Measurements from ENCODE around the gene WDFY4. TPM values are rescaled to one million over a fixed set of nuclear protein-coding genes. Genes with fewer than 3 reads are reported as not detected.

Gene WDFY4
- total RNA-seq, 1 donor from 2014 or later: 6.4 TPM

DNA sequence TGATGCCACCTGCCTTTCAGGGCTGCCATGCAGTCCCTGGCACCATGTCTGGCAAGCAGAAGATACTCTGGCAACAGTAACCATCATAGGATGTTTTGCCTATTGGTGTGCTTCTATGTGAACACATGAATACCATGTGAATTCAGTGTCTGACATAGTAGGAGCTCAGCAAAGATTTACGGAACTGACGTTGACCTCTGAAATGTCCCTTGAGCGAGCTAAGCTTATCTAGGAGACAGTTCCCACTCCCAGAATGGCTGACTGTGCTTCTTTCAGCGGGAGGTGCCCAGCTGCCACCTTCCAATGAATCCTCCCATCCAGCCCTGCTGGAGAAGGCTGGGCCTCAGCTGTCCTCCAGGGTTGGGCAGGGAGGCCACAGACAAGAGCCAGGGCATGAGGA lies 326.2 kb downstream of the WDFY4 start:
- Histone ChIP-seq H3K27ac (no peak overlapping the region), H3K4me3 (no peak overlapping the region), H3K9me3 (no peaks in the 10 kb centered on the region), H3K4me1 (peaks cover 67% of the 10 kb centered on the region), H3K27me3 (no peaks in the 10 kb centered on the region), H3K36me3 (no peaks in the 10 kb centered on the region)
- no peak for DNase-seq (ENCODE audit: extremely low spot score in 2 of 2)
- intact Hi-C loops (cut with DNase I): no loop called here
- TF ChIP-seq, protein P1, sequence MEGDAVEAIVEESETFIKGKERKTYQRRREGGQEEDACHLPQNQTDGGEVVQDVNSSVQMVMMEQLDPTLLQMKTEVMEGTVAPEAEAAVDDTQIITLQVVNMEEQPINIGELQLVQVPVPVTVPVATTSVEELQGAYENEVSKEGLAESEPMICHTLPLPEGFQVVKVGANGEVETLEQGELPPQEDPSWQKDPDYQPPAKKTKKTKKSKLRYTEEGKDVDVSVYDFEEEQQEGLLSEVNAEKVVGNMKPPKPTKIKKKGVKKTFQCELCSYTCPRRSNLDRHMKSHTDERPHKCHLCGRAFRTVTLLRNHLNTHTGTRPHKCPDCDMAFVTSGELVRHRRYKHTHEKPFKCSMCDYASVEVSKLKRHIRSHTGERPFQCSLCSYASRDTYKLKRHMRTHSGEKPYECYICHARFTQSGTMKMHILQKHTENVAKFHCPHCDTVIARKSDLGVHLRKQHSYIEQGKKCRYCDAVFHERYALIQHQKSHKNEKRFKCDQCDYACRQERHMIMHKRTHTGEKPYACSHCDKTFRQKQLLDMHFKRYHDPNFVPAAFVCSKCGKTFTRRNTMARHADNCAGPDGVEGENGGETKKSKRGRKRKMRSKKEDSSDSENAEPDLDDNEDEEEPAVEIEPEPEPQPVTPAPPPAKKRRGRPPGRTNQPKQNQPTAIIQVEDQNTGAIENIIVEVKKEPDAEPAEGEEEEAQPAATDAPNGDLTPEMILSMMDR (IDR thresholded peaks at IDR 0.05): no peak
- TF ChIP-seq POLR2A (IDR thresholded peaks at IDR 0.05): no peak
- no peak for TF ChIP-seq POLR2AphosphoS5 (IDR thresholded peaks at IDR 0.05; ENCODE audit: insufficient read depth in 1 of 2, low read depth in 1 of 2)

DNA sequence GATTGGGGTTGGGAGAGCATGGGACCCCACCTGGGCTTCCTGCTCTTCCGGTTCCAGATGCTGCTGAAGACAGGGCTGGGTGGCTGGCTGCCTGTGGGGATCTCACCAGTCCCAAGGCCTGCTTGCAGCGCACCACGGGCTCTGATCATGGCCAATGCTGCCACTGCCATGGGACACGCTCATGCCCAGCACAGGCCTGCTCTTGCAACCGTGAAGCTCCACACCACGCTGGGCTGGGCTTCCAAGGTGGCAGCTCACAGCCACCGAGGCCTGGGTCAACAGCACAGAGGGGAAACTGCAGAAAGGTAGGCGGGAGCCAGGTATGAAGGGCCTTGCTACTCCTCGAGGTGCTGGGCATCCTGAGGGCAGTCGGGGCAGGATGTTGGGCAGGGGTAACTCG lies 327.1 kb downstream of the WDFY4 start:
- H3K36me3 ChIP-seq: no peaks in the 10 kb centered on the region
- TF ChIP-seq POLR2A (IDR thresholded peaks at IDR 0.05): no peak
- peak in 1 of 2 donors; percentile 91 for DNase-seq (ENCODE audit: extremely low spot score in 2 of 2)
- no peaks in the 10 kb centered on the region for H3K9me3 ChIP-seq
- no peak overlapping the region for H3K4me3 ChIP-seq
- H3K4me1 ChIP-seq: peaks cover 67% of the 10 kb centered on the region
- H3K27ac ChIP-seq: no peak overlapping the region
- no peaks in the 10 kb centered on the region for H3K27me3 ChIP-seq
- intact Hi-C loops (cut with DNase I): no loop called here

DNA sequence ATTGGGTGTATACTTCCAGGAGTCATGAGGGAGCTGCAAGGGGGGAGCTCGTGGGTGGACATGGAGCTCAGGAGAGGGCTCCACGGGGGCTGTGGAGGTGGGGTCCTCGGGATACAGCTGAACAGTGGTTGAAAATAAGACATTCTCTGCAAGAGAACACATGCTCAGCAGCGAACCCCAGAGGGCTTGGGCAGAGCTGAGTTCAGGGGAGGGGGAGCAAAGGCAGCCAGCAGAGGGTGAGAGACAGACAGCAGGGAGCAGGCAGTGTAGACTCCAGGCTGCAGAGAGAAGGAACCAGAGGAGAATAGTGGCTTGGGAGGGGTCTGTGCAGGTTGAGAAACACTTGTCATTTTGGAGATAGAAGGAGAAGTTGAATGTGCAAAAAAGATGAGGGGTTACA lies 327.9 kb downstream of the WDFY4 start:
- no peaks in the 10 kb centered on the region for H3K9me3 ChIP-seq
- peaks cover 64% of the 10 kb centered on the region for H3K4me1 ChIP-seq
- TF ChIP-seq, protein P1 (IDR thresholded peaks at IDR 0.05): no peak
- TF ChIP-seq POLR2A (IDR thresholded peaks at IDR 0.05): no peak
- TF ChIP-seq POLR2AphosphoS5 (IDR thresholded peaks at IDR 0.05; ENCODE audit: insufficient read depth in 1 of 2, low read depth in 1 of 2): no peak
- H3K27ac ChIP-seq: no peak overlapping the region
- H3K36me3 ChIP-seq: no peaks in the 10 kb centered on the region
- no peaks in the 10 kb centered on the region for H3K27me3 ChIP-seq
- no peak overlapping the region for H3K4me3 ChIP-seq
- intact Hi-C loops (cut with DNase I): no loop called here
- DNase-seq (ENCODE audit: extremely low spot score in 2 of 2): peak in 1 of 2 donors; percentile 61

DNA sequence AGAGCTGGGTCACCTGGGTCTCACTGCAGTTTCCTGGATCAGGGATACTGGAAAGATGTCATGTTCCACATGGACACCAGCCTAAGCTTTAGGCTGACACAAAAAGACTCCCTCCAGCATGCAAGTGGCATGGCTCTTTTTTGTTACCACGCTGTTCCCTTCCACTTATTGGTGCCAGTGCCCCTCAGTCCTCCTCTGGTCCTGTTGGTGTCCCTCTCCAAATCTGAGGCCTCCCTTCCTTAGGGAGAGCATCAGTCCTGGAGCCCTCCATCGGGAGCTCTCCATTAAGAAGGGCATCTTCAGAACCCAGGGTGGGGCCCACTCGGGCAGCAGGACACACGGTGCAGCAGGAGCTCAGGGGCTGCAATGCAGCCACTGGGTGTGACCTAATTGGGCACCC lies 331.0 kb downstream of the WDFY4 start:
- H3K27me3 ChIP-seq: no peaks in the 10 kb centered on the region
- TF ChIP-seq POLR2AphosphoS5 (IDR thresholded peaks at IDR 0.05; ENCODE audit: insufficient read depth in 1 of 2, low read depth in 1 of 2): no peak
- intact Hi-C loops (cut with DNase I): no loop called here
- no peak overlapping the region for H3K27ac ChIP-seq
- peak in 1 of 2 donors; percentile 95 for DNase-seq (ENCODE audit: extremely low spot score in 2 of 2)
- no peak overlapping the region for H3K4me3 ChIP-seq
- H3K9me3 ChIP-seq: no peaks in the 10 kb centered on the region
- peaks cover 0 to 5% of the 10 kb centered on the region in 2 donors for H3K36me3 ChIP-seq
- peaks cover 35% of the 10 kb centered on the region for H3K4me1 ChIP-seq

DNA sequence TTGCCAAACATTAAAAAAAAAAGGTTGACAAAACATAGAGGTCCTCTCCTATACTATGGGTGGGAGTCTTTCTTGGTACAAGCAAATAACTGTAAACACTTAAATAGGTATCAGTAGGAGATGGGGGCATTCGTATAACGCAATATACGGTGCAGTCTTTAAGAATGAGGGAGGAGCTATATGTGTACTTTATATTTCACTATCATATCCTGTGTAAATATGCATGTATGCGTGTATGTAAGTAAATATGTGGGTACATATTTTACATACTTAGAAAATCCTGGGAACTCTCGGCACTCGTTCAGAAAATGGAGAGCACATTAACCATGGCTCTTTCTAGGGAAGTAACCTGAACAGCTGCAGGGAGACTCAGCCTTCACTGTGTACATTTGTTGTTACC lies 337.0 kb downstream of the WDFY4 start:
- intact Hi-C loops (cut with DNase I): no loop called here
- TF ChIP-seq, protein P1 (IDR thresholded peaks at IDR 0.05): no peak
- TF ChIP-seq POLR2A (IDR thresholded peaks at IDR 0.05) (no peak), POLR2AphosphoS5 (IDR thresholded peaks at IDR 0.05; ENCODE audit: insufficient read depth in 1 of 2, low read depth in 1 of 2) (no peak)
- Histone ChIP-seq H3K36me3 (peaks cover 0 to 5% of the 10 kb centered on the region in 2 donors), H3K27me3 (no peaks in the 10 kb centered on the region), H3K27ac (no peak overlapping the region), H3K9me3 (no peaks in the 10 kb centered on the region), H3K4me1 (peaks cover 34% of the 10 kb centered on the region), H3K4me3 (no peak overlapping the region)
- DNase-seq (ENCODE audit: extremely low spot score in 2 of 2): no peak

DNA sequence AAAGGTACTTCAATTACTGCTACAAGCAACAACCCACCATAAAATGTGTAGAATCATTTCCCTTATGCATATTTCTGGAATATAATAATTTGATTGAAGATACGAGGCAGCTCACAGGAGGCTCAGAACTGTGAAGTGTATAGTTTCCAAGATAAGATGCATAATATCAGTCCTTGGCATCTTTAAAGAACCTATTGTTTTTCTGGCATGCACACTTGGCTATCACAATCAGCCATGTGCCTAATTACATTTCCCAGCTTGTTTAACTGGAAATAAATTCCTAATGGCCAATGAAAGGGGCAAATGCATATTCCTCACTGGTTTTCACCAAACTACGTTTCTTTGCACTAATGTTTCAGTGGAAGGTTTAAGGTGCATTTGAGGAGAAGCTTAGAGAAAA lies 338.4 kb downstream of the WDFY4 start:
- Histone ChIP-seq H3K27me3 (no peaks in the 10 kb centered on the region), H3K27ac (peak overlapping the region; percentile 77)

More for the DNA sequence above, 338.4 kb downstream of the WDFY4 start:
- intact Hi-C loops (cut with DNase I): no loop called here
- Histone ChIP-seq H3K4me1 (peaks cover 34% of the 10 kb centered on the region), H3K36me3 (peaks cover 0 to 5% of the 10 kb centered on the region in 2 donors), H3K9me3 (no peaks in the 10 kb centered on the region), H3K4me3 (no peak overlapping the region)
- no peak for TF ChIP-seq POLR2A (IDR thresholded peaks at IDR 0.05)
- TF ChIP-seq, protein P1 (IDR thresholded peaks at IDR 0.05): no peak
- no peak for DNase-seq (ENCODE audit: extremely low spot score in 2 of 2)
